HCT116 (cell line): ENCODE data around the gene CXCL5. TPM values are rescaled to one million over a fixed set of nuclear protein-coding genes. Genes with fewer than 3 reads are reported as not detected.

Experiments used
- ATAC-seq: fragments of 200-7000 bp; cut with Tn5 transposase; 2 replicates; pipeline ENCODE4 v1.9.1; 2020; ENCODE audit warnings: mild to moderate bottlenecking, moderate library complexity
- BruUV-seq: library from RNA; stranded (reverse); fragments of 400-500 nt; replicated peaks from 2 replicates; lab custom pipeline; 2021; lab: Mats Ljungman, UMichigan
- CTCF ChIA-PET: fragments of 300-600 bp; sonication (Branson Sonifier 250); formaldehyde crosslinking; loops from one replicate; lab custom pipeline; 2021; ENCODE audit warnings: antibody characterized with exemption; lab: Charles Lee
- POLR2A ChIA-PET: fragments of 300-600, 350-600 bp; sonication (Branson Sonifier 250); formaldehyde crosslinking; loops from one replicate; lab custom pipeline; 2021; ENCODE audit warnings: antibody characterized with exemption; lab: Charles Lee
- RAD21 ChIA-PET, 2 experiments: fragments of 300-600 bp; sonication (Branson Sonifier 250); formaldehyde crosslinking; loops; one replicate each; lab custom pipeline; 2023; ENCODE audit warnings: low total read pairs in 2 of 2; ENCODE audit not compliant: uncharacterized antibody in 2 of 2, unreplicated experiment in 2 of 2, low non-redundant PET in 1 of 2; lab: Charles Lee
- DNase-seq: peaks from one replicate; pipeline ENCODE4 v3.0.0-alpha.2; 2010; ENCODE audit warnings: low read depth, low spot score
- H2AFZ ChIP-seq: fragments of 200-600 bp; shearing (Covaris generic), sonication (generic); 2 replicates; pipeline ENCODE4 v1.6.1; 2017; ENCODE audit warnings: low read depth, mixed run types, mixed read lengths, antibody characterized with exemption, low read length; ENCODE audit not compliant: poor library complexity, severe bottlenecking
- H3K27ac ChIP-seq: 2 replicates; pipeline ENCODE4 v1.5.1; 2012; ENCODE audit warnings: low read depth, low read length
- H3K27me3 ChIP-seq: fragments of 200-600 bp; sonication (generic); 2 replicates; pipeline ENCODE4 v1.6.1; 2016; ENCODE audit warnings: mixed run types, low read length, mixed read lengths; ENCODE audit not compliant: insufficient read depth
- H3K36me3 ChIP-seq, 2 experiments: fragments of 200-500 bp in 1 of 2; fragments of 200-600 bp in 1 of 2; sonication (Bioruptor generic) in 1 of 2; sonication (generic) in 1 of 2; 2 replicates each; pipeline versions ENCODE4 v1.5.1 to v1.6.1; 2014 to 2016; ENCODE audit warnings: low read length in 2 of 2, inconsistent platforms in 1 of 2, mixed read lengths in 1 of 2, mixed run types in 1 of 2; ENCODE audit not compliant: insufficient read depth in 2 of 2, control insufficient read depth in 1 of 2
- H3K4me1 ChIP-seq, 2 experiments: fragments of 200-600 bp in 1 of 2; sonication (generic) in 1 of 2; 2 replicates each; pipeline versions ENCODE4 v1.5.1 to v1.6.1; 2012 to 2017; ENCODE audit warnings: low read length in 2 of 2, inconsistent platforms in 1 of 2, mild to moderate bottlenecking in 1 of 2, mixed read lengths in 1 of 2, mixed run types in 1 of 2, moderate library complexity in 1 of 2; ENCODE audit not compliant: insufficient read depth in 2 of 2, control insufficient read depth in 1 of 2
- H3K4me2 ChIP-seq: fragments of 200-600 bp; sonication (generic); 2 replicates; pipeline ENCODE4 v1.6.1; 2017; ENCODE audit warnings: mixed run types, low read length, mixed read lengths
- H3K4me3 ChIP-seq, 2 experiments: fragments of 200-600 bp in 1 of 2; sonication (generic) in 1 of 2; replicated peaks in 1 of 2; 2 replicates each; pipeline ENCODE4 v1.5.1; 2011 to 2016; ENCODE audit warnings: low read length in 2 of 2, control low read depth in 1 of 2, low read depth in 1 of 2, mild to moderate bottlenecking in 1 of 2, mixed read lengths in 1 of 2, mixed run types in 1 of 2
- H3K79me2 ChIP-seq: fragments of 200-600 bp; sonication (generic); 2 replicates; pipeline ENCODE4 v1.6.1; 2017; ENCODE audit warnings: mild to moderate bottlenecking, mixed run types, low read length, moderate library complexity, mixed read lengths; ENCODE audit not compliant: insufficient read depth
- H3K9ac ChIP-seq: fragments of 200-600 bp; sonication (generic); 2 replicates; pipeline ENCODE4 v1.6.1; 2016; ENCODE audit warnings: low read length, mixed read lengths
- H3K9me2 ChIP-seq: fragments of 200-600 bp; sonication (generic), shearing (Covaris generic); 2 replicates; pipeline ENCODE4 v1.6.1; 2017; ENCODE audit warnings: mixed run types, mild to moderate bottlenecking, moderate library complexity; ENCODE audit not compliant: insufficient read depth
- H3K9me3 ChIP-seq, 2 experiments: fragments of 200-500 bp in 1 of 2; fragments of 200-600 bp in 1 of 2; sonication (Bioruptor generic) in 1 of 2; sonication (generic) in 1 of 2; 2 replicates each; pipeline ENCODE4 v1.6.1; 2014 to 2017; ENCODE audit warnings: low read length in 2 of 2, mixed read lengths in 2 of 2, inconsistent platforms in 1 of 2, low read depth in 1 of 2, mild to moderate bottlenecking in 1 of 2, mixed run types in 1 of 2, moderate library complexity in 1 of 2; ENCODE audit not compliant: control insufficient read depth in 1 of 2, insufficient read depth in 1 of 2
- H4K20me1 ChIP-seq: fragments of 200-600 bp; sonication (generic), shearing (Covaris generic); 2 replicates; pipeline ENCODE4 v1.6.1; 2017; ENCODE audit warnings: mixed run types, mild to moderate bottlenecking, moderate library complexity; ENCODE audit not compliant: insufficient read depth
- CTCF ChIP-seq, 3 experiments: fragments of 200-600 bp in 1 of 3; sonication (generic) in 1 of 3; IDR thresholded peaks in 2 of 3; conservative IDR thresholded peaks in 1 of 3; 2 replicates each; pipeline ENCODE4 v1.5.1; 2012 to 2017; ENCODE audit warnings: low read depth in 2 of 3, low read length in 2 of 3, antibody characterized with exemption in 1 of 3, borderline replicate concordance in 1 of 3, control low read depth in 1 of 3, mild to moderate bottlenecking in 1 of 3, mixed read lengths in 1 of 3, mixed run types in 1 of 3, moderate library complexity in 1 of 3; ENCODE audit not compliant: insufficient read depth in 1 of 3
- EZH2 ChIP-seq: fragments of 200-600 bp; sonication (generic); IDR thresholded peaks from 2 replicates; pipeline ENCODE4 v1.6.1; 2017; ENCODE audit warnings: antibody characterized with exemption, mixed run types
- EZH2phosphoT487 ChIP-seq: fragments of 200-600 bp; IDR thresholded peaks from 2 replicates; pipeline ENCODE4 v1.6.1; 2018; ENCODE audit warnings: antibody characterized with exemption, borderline replicate concordance
- FOSL1 ChIP-seq: IDR thresholded peaks from 2 replicates; pipeline ENCODE4 v1.6.1; 2012; ENCODE audit warnings: low read depth
- POLR2AphosphoS5 ChIP-seq: IDR thresholded peaks from 2 replicates; pipeline ENCODE4 v1.6.1; 2011; ENCODE audit warnings: mild to moderate bottlenecking, low read depth, low read length, moderate library complexity
- REST ChIP-seq: IDR thresholded peaks from 2 replicates; pipeline ENCODE4 v1.6.1; 2012; ENCODE audit warnings: low read depth
- SIN3A ChIP-seq: IDR thresholded peaks from 2 replicates; pipeline ENCODE4 v1.6.1; 2012; ENCODE audit warnings: low read depth
- SP1 ChIP-seq: IDR thresholded peaks from 2 replicates; pipeline ENCODE4 v1.6.1; 2012; ENCODE audit warnings: low read depth
- SRF ChIP-seq: IDR thresholded peaks from 2 replicates; pipeline ENCODE4 v1.6.1; 2012; ENCODE audit warnings: low read depth
- YY1 ChIP-seq: IDR thresholded peaks from 2 replicates; pipeline ENCODE4 v1.6.1; 2011; ENCODE audit warnings: low read length, low read depth, moderate library complexity, mild to moderate bottlenecking; ENCODE audit not compliant: insufficient replicate concordance; ENCODE audit errors: extremely low read depth
- ZNF274 ChIP-seq: fragments of 200-500 bp; sonication (Bioruptor generic); IDR thresholded peaks from 2 replicates; pipeline ENCODE4 v1.6.1; 2014; ENCODE audit warnings: mild to moderate bottlenecking, low read depth, low read length, inconsistent platforms
- intact Hi-C: fragments of 100-400 bp; cut with micrococcal nuclease; formaldehyde crosslinking; loops from 2 replicates; pipeline ENCODE4 v1.10.0; 2022
- total RNA-seq: library from RNA; stranded (reverse); gene quantifications from one replicate; pipeline ENCODE4 v1.2.1, GENCODE V29; 2021; ENCODE audit not compliant: unreplicated experiment

The CXCL5 gene
- total RNA-seq, 1 experiment from 2014 or later: not detected

GRCh38 chr4:73992050-73992449 is 6.4 kb downstream of the CXCL5 start:
- POLR2A ChIA-PET: no interaction called here
- CTCF ChIA-PET: no interaction called here
- Histone ChIP-seq H2AFZ (no peak overlapping the region), H3K9me3 (no peaks in the 10 kb centered on the region), H3K9me2 (no peaks in the 10 kb centered on the region), H3K27me3 (no peaks in the 10 kb centered on the region), H3K4me2 (no peak overlapping the region), H3K79me2 (no peaks in the 10 kb centered on the region), H3K4me1 (no peaks in the 10 kb centered on the region), H3K9ac (no peak overlapping the region)
- no TSS peak for BruUV-seq
- RAD21 ChIA-PET: no interaction called here
- DNase-seq: no peak
- TF ChIP-seq SP1 (no peak), ZNF274 (no peak), POLR2AphosphoS5 (no peak), REST (no peak), EZH2 (no peak), FOSL1 (no peak), SRF (no peak), CTCF (IDR thresholded peaks at IDR 0.05 in 2 of 3, conservative IDR thresholded peaks at IDR 0.05 in 1 of 3; ENCODE audit: borderline replicate concordance in 1 of 3, insufficient read depth in 1 of 3, low read depth in 2 of 3, low read length in 2 of 3) (no peak), YY1 (no peak), EZH2phosphoT487 (no peak), SIN3A (no peak)
- TF ChIP-seq, all 23 proteins: peak for 0
- Histone ChIP-seq H3K27ac (no peak overlapping the region), H3K4me3 (no peak overlapping the region), H3K36me3 (no peaks in the 10 kb centered on the region), H4K20me1 (no peaks in the 10 kb centered on the region)
- ATAC-seq: no peak
- intact Hi-C loops: no loop called here
